ENCODE results near the gene HCN1.

The HCN1 gene

GRCh38 chr5:45288746-45289145 is 407.4 kb downstream of the HCN1 start:
- DNase-seq (ENCODE audit: low read depth in 2 of 2), result no peak

GRCh38 chr5:45284436-45284835 is 411.7 kb downstream of the HCN1 start:
- no peak for DNase-seq (ENCODE audit: low read depth in 2 of 2)

GRCh38 chr5:45281081-45281480 is 415.1 kb downstream of the HCN1 start:
- DNase-seq (ENCODE audit: low read depth in 2 of 2), result no peak

GRCh38 chr5:45279109-45279508 is 417.1 kb downstream of the HCN1 start:
- DNase-seq (ENCODE audit: low read depth in 2 of 2), result no peak

GRCh38 chr5:45277860-45278259 is 418.3 kb downstream of the HCN1 start:
- DNase-seq (ENCODE audit: low read depth in 2 of 2), result no peak

- DNase-seq (ENCODE audit: low read depth in 2 of 2), result no peak
These were observed 421.9 kb downstream of the HCN1 start for GRCh38 chr5:45274241-45274640.

- no peak for DNase-seq (ENCODE audit: low read depth in 2 of 2)
These were observed 424.6 kb downstream of the HCN1 start for GRCh38 chr5:45271626-45272025.

- DNase-seq (ENCODE audit: low read depth in 2 of 2), result no peak
These were observed 431.7 kb downstream of the HCN1 start for GRCh38 chr5:45264447-45264846.

GRCh38 chr5:45262061-45262590 is 434.1 kb downstream of the HCN1 start:
- DNase-seq (ENCODE audit: low read depth in 2 of 2), result no peak

- no peak for DNase-seq (ENCODE audit: low read depth in 2 of 2)
These were observed 435.1 kb downstream of the HCN1 start for GRCh38 chr5:45261125-45261524.

- no peak for DNase-seq (ENCODE audit: low read depth in 2 of 2)
These were observed 435.9 kb downstream of the HCN1 start for GRCh38 chr5:45260292-45260691.

GRCh38 chr5:45252978-45253377 is 443.2 kb downstream of the HCN1 start:
- DNase-seq (ENCODE audit: low read depth in 2 of 2), result no peak

GRCh38 chr5:45252541-45252940 is 443.6 kb downstream of the HCN1 start:
- no peak for DNase-seq (ENCODE audit: low read depth in 2 of 2)

- no peak for DNase-seq (ENCODE audit: low read depth in 2 of 2)
These were observed 470.6 kb downstream of the HCN1 start for GRCh38 chr5:45225571-45226031.

GRCh38 chr5:45205403-45205961 is 490.7 kb downstream of the HCN1 start:
- no peak for DNase-seq (ENCODE audit: low read depth in 2 of 2)
